Measurements from ENCODE around the gene GPX4.

GPX4 gene

DNA sequence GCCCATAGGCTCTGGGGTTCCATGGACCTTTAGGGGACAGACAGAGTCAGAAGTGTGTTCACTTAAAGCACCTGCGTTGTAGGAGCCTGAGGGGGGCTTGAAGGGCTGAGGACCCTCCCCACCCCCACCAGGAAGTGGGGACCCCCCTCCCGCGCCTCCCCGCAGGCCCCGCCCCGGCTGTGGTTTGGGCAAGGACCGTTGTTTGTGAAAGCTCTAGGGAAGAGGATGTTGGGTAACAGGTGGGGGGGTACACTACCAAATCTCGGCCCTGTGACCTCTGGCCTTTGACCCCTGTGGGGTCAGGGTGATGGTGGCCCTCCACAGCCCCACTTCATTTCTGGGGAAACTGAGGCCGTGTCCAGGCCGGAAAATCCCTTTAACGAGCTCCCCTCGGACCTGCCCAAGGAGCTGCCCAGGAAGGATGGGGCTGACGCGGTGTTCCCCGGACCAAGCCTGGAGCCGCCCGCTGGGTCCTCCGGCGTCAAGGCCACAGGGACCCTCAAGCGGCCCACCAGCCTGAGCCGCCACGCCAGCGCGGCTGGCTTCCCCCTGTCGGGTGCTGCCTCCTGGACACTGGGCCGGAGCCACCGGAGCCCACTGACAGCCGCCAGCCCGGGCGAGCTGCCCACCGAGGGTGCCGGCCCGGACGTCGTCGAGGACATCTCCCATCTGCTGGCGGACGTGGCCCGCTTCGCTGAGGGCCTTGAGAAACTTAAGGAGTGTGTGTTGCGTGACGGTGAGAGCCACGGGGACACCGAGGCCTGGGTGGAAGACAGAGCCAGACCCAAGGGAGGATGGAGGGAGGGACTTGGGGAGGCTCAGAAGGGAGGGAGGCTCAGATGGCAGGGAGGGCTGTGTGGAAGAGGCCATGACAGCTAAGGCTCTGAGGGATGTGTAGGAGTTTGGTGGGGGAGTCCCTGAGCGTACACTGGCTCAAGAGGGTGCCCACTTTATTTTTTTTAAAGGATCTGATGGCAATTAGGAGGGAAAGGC is 35.5 kb upstream of the GPX4 start:
- no peak for DNase-seq

DNA sequence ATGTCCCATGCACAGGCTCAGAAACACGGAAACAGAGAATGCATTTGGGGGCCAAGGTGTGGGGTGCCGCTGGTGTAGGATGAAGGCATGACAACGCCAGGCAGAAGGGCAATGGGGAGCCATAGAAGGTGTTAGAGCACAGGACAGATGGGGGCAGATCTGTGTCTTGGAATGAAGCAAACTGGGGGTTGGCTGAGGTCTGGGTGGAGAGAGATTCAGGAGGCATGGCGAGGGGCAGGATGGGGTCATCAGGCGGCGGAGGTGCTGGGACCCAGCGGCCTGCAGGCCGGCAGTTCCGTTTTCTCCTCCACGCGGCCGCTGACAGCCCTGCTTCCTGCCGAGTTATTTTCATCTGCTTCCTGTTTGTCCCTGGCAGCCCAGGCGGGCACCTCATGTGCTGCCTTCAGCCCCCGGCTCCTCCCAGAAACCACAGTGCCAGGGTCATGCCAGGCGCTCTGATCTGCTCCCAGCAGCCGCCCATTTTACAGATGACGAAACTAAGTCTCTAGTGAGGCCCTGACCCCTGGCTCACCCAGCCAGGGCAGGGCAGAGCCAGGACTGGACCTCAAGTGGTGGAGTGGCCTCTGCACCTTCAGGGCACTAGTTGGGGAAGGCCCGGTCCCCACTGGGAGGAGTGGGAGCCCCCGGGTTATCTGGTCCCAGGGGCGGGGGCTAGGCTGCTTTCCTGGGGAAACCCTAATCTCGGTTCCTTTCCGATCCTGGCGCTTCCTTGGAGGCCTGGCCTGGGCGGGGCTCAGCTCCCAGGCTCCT is 34.6 kb upstream of the GPX4 start:
- peak; percentile 49 for DNase-seq

DNA sequence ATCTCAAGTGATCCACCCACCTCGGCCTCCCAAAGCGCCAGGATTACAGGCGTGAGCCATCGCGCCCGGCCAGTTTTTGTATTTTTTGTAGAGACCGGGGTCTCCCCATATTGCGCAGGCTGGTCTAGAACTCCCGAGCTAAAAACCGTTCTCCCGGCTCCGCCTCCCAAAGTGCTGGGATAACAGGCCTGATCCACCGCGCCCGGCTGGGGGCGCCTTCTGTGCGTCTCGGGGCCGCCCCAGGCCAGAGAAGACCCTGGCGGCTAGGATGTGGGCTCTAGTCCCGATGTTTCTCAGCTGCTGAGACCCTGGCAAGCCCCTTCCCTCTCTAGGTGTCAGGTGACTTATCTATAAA is 33.2 kb upstream of the GPX4 start:
- DNase-seq, result no peak

DNA sequence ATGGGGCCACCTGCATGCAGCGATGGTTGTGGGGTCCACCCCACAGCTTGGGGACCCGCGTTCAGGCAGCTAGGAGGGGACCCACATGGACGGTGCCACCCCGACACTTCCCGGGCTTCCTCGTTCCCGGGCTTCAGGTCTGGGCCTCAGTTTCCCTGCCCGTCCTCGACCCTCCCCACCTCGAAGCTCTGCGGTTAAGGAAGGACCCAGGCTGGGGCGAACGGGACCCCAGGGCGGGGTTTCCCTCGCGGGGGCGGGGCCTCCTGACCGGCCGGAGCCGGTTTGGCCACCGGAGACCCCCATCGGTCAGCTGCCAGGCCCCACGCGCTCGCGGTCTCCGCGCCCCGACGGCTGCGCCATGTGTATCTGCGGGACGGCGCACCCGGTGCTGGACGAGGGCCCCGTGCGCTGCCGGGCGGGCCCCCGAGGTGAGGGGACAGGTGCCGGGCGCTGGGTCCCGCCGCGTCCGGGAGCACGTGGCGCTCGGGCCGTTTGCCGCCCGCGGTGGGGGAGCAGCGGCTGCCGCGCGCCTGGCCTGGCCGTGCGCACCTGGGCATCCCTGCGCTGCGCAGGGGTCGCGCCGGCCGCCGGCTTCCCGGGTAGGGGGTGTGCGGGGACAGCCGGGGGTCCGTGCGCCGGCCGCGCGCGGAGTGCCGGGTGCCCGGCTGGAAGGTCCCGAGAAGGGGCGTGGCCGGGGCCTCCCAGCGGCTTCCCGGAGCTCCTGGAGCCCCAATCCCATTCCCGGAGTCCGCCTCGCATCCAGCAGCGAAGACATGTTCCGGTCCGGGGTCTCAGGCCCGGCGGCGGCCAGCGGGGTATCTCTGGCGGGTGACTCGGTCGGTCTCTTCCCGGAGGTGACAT is 32.6 kb upstream of the GPX4 start:
- no peak for DNase-seq

DNA sequence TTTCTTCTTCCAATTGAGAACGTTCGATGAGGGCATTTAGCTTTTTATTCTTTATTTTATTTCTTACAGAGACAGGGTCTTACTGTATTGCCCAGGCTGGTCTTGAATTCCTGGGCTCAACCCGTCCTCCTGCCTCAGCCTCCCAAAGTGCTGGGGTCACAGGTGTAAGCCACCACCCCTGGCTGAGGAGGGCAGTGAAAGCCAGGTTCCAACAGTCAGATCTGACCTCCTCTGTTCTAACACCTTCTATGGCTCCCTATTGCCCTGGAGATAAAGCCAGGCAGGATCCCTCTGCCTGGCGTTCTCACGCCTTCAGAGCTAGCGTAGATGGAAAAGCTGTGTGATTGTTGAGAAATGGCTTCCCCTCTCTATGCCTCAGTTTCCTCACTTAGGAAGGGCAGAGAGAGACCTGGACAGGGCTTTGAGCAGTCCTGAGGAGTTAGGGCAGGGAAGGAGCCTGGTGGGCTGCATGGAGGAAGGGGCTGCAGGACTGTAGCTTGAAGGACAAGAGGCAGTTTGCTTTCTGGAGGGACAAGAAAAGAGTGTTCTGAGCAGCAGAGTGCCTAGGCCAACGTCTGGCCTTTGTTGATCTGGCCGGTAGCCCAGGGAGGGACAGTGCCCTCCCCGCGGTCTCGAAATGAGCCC is 31.3 kb upstream of the GPX4 start:
- DNase-seq, result no peak

DNA sequence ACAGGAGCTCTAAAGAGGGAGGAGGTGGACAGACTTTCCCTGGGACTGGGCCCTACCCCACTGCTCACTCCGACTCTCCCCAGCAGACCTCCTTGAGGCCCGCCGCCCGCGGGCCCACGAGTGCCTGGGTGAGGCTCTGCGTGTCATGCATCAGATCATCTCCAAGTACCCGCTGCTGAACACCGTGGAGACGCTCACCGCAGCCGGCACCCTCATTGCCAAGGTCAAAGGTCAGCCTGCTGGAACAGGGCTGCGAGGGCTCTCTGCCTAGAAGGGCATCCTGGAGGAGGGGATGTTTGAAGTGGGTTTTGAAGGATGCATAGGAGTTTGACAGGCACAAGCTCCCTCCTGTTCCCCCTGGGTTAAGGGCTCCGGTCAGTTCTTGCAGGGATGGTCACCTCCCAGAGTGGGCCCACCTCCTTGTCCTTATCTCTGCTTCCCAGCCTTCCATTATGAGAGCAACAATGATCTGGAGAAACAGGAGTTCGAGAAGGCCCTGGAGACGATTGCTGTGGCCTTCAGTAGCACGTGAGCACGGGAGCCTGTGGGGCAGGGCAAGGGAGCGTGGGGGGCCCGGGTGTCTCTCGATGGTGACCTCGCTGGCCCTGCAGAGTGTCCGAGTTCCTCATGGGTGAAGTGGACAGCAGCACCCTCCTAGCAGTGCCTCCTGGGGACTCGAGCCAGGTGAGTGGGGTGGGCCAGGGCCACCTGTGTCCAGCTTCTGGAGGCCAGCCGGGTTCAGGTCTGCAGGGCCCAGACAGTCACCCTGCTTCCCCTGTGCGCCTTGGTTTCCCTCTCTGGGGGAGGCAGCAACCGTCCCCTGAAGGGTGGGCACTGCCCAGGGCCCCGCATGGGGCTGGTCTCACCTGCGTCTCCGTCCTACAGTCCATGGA is 30.5 kb upstream of the GPX4 start:
- DNase-seq, result no peak

DNA sequence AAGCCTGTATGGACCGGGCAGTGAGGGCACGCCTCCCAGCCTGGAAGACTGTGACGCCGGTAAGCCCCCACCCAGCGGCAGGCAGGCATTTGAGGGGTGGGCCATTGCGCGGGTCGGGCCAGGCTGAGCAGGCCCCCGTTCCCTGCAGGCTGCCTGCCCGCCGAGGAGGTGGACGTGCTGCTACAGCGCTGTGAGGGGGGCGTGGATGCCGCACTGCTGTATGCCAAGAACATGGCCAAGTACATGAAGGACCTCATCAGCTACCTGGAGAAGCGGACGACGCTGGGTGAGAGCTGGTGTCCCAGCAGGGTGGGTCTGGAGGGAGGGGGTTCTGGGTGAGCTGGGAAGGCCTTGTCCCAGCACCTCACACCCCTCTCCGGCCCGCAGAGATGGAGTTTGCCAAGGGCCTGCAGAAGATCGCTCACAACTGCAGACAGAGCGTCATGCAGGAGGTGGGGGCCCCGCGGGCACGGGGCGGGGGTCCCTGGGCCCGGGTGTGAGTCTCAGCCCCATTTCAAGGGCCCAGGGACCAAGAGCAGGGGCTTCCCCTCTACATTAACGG is 29.8 kb upstream of the GPX4 start:
- no peak for DNase-seq

DNA sequence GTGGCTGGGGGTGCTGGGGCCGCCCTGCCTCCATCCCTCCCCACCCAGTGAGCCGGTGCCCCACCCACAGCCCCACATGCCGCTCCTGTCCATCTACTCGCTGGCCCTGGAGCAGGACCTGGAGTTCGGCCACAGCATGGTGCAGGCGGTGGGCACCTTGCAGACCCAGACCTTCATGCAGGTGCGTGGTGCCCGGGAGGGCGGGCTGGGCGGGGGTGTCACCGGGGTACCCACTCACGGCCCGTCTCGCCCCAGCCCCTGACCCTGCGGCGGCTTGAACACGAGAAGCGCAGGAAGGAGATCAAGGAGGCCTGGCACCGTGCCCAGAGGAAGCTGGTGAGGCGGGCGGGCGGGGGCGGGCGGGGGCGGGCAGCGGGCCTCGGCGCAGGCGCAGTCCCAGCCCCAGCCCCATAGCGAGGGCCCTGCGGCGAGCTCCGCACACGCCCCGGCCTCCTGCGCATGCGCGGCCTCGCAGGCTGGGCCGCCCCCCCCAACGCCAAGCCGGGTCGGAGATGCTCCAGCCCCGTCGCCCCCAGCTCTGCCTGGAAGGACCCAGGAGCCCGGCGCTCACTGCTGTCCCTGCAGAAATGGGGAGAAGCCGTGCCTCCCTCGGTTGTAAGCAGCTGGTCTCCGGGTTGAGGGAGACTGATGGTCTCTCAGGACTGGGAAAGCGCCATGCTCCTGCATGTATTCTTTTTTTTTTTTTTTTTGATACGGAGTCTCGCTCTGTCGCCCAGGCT is 29.1 kb upstream of the GPX4 start:
- no peak for DNase-seq

DNA sequence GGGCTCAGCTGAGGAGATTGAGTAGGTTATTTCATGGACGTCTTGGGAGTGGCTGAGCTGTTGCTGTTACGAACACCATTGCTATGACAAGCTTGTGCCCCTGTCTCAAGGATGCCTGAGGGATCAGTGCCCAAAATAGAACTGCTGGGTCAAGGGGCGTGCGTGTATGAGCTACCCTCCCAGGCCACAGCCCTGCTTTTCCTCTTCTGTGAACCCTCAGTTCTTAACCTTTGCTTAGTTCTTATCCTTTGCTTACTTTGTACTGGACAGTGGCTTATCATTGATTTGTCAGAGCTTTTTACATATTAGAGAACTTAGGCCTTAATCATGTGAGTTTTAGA is 27.8 kb upstream of the GPX4 start:
- no peak for DNase-seq

DNA sequence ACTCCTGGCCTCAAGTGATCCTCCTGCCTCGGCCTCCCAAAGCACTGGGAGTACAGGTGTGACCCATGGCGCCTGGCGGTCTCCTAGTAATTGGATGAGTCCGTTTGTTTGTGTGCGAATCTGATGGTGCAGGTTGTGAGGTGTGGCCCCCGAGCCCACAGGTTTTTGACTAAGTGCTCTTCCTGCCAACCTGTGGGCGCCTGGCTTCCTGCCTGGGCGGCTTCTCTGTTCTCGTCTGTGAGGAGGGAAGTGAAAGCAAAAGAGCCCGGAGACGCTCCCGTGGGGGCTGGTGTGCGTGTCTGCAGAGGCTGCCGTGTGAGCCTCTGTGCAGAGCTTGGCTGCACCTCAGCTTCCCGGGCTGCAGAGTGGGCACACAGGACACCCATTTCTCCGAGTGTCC is 26.8 kb upstream of the GPX4 start:
- peak; percentile 50 for DNase-seq

DNA sequence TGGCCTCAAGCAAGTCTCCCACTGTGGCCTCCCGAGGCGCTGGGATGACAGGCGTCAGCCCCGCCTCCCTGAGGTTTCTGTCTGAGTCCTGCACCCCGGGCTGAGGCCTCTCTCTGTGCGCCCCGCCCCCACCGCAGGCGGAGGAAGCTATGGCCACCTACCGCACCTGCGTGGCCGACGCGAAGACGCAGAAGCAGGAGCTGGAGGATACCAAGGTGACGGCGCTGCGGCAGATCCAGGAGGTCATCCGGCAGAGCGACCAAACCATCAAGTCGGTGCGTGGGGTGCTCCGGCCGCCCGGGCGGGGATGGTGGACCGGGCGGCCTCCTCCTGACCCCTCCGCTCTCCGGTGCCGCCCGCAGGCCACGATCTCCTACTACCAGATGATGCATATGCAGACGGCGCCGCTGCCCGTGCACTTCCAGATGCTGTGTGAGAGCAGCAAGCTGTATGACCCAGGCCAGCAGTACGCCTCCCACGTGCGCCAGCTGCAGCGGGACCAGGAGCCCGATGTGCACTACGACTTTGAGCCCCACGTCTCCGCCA is 24.2 kb upstream of the GPX4 start:
- no peak for DNase-seq

DNA sequence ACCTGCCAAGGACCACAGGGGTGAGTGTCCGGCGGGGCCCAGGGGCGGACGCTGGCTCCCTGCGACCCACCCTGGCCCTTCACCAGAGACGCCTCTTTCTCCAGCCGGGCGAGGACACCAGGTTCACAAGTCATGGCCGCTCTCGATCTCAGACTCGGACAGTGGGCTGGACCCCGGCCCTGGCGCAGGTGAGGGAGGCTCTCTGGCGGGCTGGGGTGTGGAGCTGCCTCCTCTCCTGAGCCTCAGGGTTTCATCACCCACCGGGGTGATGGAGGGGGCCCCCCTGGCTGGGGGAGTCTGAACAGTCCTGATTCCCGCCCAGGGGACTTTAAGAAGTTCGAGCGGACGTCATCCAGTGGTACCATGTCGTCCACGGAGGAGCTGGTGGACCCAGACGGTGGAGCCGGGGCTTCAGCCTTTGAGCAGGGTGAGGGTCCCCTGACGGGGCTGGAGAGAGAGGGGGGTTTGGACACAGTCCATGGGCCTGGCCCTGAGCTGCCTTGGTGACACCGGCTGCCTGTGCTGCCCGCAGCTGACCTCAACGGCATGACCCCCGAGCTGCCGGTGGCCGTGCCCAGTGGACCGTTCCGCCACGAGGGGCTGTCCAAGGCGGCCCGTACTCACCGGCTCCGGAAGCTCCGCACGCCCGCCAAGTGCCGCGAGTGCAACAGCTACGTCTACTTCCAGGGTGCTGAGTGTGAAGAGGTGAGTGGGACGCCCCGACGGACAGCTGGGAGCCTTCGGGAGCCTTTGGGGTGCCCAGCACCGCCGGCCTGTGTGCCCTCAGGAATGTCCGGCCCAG is 23.2 kb upstream of the GPX4 start:
- DNase-seq, result no peak

DNA sequence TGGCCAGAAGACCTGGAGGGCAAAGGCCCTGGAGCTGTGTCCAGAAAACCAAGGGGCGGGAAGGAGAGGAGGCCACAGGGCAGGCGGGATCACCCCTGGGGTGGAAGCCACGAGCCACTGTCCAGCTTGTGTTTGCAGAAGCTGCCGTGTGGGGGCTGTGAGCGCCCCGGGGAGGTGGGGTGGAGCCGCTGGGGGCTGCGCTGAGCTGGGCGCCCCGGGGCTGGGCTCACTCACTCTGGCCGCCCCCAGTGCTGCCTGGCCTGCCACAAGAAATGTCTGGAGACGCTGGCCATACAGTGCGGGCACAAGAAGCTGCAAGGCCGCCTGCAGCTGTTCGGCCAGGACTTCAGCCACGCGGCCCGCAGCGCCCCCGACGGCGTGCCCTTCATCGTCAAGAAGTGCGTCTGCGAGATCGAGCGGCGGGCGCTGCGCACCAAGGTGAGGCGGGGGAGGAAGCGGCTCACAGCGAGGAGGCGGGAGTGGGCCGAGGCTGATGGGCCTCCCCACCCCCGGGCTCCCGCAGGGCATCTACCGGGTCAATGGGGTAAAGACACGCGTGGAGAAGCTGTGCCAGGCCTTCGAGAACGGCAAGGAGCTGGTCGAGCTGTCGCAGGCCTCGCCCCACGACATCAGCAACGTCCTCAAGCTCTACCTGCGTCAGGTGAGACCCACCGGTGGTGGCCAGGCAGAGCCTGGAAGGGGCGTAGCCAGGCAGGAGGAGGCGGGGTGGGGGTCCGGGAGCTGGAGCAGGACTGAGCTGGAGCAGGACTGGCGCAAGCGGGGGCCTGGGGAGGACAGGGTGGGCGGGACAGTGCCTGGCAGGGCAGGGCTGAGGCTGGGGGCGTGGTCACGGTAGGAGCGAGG is 22.3 kb upstream of the GPX4 start:
- DNase-seq, result no peak

DNA sequence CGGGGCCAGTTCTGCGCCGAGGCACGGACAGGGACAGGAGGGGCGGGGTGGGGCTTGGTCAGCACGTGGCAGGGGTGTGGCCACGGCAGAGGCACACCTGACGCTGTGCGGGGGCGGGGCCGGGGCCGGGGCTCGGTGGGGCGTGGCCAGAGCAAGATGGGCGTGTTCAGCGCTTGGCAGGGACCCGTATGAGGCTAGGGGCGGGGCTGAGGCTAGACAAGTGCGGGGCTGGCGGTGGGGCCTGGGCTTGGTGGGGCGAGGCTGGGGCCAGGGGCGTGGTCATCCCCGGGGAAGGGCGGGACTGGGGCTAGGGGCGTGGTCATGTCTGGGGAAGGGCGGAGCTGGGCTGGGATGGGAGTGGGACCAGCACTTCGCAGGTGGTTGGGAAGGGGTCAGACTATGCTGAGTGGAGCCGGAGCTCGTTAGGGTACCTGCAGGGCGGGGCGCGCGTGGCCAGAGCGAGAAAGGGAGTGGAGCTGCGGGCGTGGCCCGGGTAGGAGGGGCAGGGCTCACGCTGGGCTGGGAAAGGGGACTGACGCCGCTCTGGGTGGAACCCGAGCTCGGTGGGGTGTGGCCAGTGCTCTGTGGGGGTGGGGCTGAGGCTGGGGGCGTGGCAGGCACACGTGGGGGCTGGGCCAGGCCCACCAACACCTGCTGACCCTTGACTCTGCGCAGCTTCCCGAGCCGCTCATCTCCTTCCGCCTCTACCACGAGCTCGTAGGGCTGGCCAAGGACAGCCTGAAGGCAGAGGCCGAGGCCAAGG is 21.4 kb upstream of the GPX4 start:
- no peak for DNase-seq

DNA sequence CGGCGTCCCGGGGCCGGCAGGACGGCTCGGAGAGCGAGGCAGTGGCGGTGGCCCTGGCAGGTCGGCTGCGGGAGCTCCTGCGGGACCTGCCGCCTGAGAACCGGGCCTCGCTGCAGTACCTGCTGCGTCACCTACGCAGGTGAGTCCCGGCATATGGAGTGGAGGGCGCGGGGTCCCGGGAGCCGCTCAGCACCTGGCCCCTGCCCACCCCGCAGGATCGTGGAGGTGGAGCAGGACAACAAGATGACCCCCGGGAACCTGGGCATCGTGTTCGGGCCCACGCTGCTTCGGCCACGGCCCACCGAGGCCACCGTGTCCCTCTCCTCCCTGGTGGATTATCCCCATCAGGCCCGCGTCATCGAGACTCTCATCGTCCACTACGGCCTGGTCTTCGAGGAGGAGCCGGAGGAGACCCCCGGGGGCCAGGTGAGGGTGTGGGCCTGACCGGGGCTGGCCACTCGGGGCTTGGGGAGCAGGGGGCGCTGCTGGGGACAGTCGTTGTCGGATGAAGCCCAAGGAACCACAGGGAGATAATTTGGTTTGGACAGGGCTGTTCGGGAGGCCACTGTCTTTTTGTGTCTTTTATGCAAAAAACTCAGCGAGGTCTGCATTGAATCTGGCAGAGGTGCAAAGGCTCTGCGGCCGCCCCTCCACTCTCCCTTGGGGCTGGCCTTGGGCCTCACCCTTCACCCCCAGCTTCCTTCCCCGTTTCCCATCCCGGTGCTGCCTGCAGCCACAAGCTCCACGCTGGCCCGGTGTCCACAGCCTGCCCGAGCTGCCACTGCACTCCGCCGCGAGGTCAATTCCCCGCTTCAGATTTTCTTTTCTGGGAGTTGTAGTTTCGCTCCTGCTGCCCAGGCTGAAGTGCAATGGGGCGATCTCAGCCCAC is 20.6 kb upstream of the GPX4 start:
- no peak for DNase-seq

DNA sequence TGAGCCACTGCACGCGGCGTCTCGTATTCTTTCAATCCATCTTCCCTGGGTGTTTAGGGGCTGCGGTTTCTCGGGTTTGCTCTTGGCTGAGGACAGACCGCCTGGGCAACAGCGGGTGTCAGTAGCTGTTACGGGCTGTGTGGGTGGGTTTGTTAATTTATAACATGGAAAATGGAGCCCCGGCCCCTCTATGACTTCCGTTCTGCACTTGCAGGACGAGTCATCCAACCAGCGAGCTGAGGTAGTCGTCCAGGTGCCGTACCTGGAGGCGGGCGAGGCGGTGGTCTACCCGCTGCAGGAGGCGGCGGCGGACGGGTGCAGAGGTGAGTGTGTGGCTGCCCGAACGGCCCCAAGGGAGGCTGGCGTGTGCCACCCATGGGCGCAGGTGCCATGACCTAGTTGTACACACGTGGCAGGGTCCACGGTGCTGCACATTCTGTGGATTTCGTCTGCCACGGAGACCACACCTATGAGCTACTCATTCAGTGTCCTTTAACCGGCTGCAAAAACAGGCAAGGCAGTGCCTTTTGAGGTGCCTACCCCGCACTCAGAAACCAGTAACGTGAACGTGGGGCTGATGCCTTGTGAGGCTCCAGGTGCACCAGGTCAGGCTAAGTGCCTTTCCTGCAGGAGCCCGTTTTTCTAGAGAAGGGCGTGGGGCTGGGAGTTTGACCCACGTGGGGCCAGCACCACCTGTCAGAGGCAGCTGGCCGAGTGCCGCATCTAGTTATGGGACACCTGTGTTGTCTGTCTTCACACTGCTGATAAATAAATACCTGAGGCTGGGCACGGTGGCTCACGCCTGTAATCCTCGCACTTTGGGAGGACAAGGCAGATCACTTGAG is 19.5 kb upstream of the GPX4 start:
- DNase-seq, result no peak

All from SIG-M5 (cell line).